VCaP (cell line): ENCODE data around the gene NEK9.

Experiments used
- H3K27ac ChIP-seq: fragments of 450-650 bp; 2 replicates; pipeline ENCODE4 v1.5.1; 2017
- TF ChIP-seq, protein P1 (sequence below): fragments of 450-650 bp; conservative IDR thresholded peaks from 2 replicates; pipeline ENCODE4 v1.5.1; 2017; ENCODE audit warnings: mild to moderate bottlenecking, moderate library complexity

The NEK9 gene

DNA sequence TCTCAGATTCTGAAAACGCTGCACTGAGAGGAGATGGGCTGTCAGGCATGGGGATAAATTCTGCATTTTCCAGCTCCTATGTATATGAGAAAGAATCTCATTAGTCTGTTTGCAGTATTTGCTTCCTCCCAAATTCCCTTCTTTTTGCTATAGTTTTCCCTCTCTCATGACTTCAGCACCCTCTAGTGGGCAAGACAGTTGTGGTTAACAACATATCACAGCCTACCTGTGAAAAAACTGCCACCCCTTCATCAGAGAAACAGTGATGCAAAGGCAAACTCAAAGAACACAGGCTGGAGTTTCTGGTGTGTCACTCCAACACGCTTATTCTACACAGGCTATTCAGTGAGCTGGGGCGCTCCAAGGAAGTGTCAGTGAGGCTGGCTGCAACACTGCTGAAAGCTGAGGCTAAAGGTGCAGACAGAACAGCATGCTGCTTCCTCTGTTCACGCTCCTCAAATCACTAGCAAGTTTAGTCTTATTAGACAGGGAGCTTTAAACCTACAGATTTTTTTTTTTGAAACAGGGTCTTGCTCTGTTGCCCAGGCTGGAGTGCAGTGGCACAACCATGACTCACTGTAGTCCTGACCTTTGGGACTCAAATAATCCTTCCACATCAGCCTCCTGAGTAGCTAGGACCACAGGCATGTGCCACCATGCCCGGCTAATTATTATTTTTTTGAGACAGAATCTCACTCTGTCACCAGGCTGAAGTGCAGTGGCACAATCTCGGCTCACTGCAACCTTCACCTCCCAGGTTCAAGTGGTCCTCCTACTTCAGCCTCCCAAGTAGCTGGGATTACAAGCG is 38.1 kb downstream of the NEK9 start:
- TF ChIP-seq, protein P1, sequence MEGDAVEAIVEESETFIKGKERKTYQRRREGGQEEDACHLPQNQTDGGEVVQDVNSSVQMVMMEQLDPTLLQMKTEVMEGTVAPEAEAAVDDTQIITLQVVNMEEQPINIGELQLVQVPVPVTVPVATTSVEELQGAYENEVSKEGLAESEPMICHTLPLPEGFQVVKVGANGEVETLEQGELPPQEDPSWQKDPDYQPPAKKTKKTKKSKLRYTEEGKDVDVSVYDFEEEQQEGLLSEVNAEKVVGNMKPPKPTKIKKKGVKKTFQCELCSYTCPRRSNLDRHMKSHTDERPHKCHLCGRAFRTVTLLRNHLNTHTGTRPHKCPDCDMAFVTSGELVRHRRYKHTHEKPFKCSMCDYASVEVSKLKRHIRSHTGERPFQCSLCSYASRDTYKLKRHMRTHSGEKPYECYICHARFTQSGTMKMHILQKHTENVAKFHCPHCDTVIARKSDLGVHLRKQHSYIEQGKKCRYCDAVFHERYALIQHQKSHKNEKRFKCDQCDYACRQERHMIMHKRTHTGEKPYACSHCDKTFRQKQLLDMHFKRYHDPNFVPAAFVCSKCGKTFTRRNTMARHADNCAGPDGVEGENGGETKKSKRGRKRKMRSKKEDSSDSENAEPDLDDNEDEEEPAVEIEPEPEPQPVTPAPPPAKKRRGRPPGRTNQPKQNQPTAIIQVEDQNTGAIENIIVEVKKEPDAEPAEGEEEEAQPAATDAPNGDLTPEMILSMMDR, result peak; percentile 84

DNA sequence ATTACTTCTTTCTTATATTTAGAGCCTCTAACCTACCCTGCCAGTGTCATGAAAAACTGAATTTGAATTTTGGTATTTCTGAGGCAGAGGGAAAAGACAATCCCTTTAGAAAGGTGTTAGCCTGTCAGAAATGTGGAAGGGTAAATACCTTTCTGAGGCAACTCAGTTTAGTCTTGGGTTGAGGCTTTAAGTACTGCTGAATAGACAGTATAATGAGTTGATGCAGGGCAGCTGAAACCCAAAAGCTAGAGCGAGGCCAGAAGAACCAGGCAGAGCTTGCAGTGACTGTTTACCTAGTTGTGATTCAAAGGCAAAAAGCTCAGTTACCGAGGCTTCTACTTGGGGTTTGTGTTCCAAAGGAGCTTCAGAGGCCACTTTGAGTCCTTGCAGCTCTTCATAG is 38.7 kb downstream of the NEK9 start:
- no peak overlapping the region for H3K27ac ChIP-seq
- TF ChIP-seq, protein P1, result no peak

More for the DNA sequence above, 38.1 kb downstream of the NEK9 start:
- H3K27ac ChIP-seq, result no peak overlapping the region

DNA sequence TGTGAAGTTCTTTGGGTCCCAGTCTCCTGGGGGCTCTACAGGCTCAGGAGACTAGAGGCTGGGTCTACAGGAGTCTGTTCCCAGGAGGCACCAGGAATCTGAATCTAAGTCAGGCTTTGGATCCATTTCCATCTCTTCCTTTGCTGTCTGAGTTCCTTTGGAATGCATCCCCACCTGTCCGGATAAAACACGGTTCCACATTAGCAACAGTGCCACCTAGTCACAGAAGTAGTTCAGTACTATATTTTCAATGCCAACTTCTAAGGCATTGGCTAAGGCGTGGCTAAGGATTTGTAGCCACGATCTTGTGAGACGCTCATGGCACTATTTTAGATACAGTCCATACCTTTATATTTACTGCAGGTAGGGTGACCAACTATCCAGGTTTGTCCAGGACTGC is 42.3 kb downstream of the NEK9 start:
- TF ChIP-seq, protein P1, result peak; percentile 68
- no peak overlapping the region for H3K27ac ChIP-seq

DNA sequence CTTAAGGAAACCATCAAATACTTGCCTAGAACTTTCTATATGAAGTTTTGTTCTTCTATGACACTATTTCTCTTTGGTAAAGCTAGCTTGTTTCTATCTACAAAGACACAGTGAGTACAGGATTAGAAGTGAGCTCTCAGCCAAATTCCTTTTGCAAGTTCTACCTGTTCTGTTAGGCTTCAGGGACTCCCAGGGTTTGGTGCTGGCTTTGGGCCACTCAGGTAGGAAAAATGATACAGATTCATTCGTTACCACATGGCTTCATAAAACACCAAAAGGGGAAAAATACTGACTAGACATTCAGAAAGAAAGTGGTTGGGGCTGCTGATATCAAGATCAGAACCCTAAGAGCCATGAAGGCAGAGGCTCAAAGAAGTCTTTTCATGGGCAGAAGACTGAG is 43.6 kb downstream of the NEK9 start:
- H3K27ac ChIP-seq, result no peak overlapping the region
- TF ChIP-seq, protein P1, result no peak

DNA sequence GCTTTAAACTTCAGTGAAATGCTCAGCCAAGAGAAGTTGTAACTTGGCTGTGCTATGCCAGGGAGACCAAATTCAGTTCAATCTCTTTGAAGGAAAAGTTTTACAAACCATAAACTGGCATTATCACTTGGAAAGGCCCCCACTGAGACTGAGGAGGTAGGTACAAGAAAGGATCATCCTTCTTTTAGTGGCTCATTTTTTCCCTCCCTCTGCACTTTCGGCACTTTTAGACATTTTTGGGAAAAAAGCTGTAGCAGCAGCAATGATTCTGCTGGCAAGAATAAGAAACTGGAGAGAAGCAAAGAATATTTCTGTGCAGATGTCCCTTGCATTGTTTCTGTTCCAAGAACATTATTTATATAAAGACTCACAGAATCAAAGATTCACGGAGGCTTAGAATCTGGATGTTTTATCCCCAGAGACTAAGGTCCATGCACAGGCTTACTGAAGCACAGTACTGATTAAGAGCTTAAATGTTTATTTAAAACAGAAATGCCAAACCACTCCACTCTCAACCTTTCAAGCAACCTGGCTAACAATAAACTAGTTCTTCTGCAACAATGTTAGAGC is 45.1 kb downstream of the NEK9 start:
- H3K27ac ChIP-seq, result peak overlapping the region; percentile 15; the same call in 1 of the 2 replicates
- TF ChIP-seq, protein P1, result no peak

DNA sequence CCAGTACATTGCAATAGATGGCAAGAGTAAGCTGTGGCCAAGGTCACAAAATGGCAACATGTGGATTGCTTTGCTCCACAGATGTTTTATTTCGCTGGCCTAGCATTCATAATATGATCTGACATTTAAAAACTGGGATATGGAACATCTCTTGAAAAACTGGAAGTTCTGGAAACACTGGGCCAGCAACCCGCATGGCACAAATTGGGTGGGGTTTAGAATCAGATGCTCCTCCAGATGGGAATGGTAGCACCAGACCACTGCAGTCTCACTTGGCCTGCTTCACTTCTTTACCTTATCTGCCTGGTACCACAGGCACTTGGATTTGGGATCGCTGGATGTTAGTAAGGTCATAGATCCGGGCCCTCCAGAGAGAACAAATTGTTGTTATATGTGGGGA is 47.3 kb downstream of the NEK9 start:
- TF ChIP-seq, protein P1, result no peak
- no peak overlapping the region for H3K27ac ChIP-seq

DNA sequence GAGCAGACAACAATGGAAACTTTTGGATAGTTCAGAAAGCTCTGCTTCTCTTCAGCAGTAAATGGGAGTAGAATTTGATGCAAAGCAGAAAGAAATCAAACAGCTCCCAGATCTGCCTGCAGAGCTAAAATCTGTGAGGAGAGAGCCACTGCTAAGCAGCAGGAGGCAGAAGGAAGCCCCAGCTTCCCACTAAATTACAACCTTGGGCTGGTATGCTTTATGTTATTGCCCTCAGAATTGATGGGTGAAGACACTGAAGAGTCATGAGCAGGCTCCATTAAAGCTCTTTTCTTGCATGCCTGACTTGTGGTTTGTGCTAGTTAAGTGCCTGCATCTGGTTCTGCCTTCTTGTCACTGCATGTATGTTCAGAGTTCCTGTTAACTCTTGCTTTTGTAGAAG is 49.1 kb downstream of the NEK9 start:
- TF ChIP-seq, protein P1, result no peak
- no peak overlapping the region for H3K27ac ChIP-seq
